AG04450 (cell line): ENCODE measurements around the gene ADGRG3. TPM values are rescaled to one million over a fixed set of nuclear protein-coding genes. Genes with fewer than 3 reads are reported as not detected.

ENCODE experiments used
- CTCF ChIA-PET: fragments of 300-600, 350-600 bp; formaldehyde crosslinking; extraction: SDS; loops from one replicate; lab custom pipeline; 2022; ENCODE audit warnings: antibody characterized with exemption, inconsistent platforms; lab: Charles Lee
- POLR2A ChIA-PET: fragments of 350-600 bp; formaldehyde crosslinking; extraction: SDS; loops from one replicate; lab custom pipeline; 2021; ENCODE audit warnings: antibody characterized with exemption, inconsistent platforms; lab: Yijun Ruan, JAX
- DNase-seq: peaks from one replicate; pipeline ENCODE4 v3.0.0-alpha.2; 2011; ENCODE audit warnings: low read depth, low spot score
- H3K27ac ChIP-seq: one replicate; pipeline ENCODE4 v1.5.1; 2012; ENCODE audit warnings: low read depth, low read length, control low read depth
- H3K27me3 ChIP-seq: one replicate; pipeline ENCODE4 v1.6.0; 2012; ENCODE audit warnings: low read length; ENCODE audit not compliant: control insufficient read depth, insufficient read depth
- H3K4me3 ChIP-seq: 2 replicates; pipeline ENCODE4 v1.5.1; 2011; ENCODE audit warnings: mild to moderate bottlenecking, low read depth, low read length, control low read depth
- H3K9me3 ChIP-seq: 2 replicates; pipeline ENCODE4 v1.5.1; 2012; ENCODE audit warnings: low read length; ENCODE audit not compliant: control insufficient read depth, insufficient read depth
- polyA plus RNA-seq: library from polyadenylated mRNA; depleted of rRNA; stranded (reverse); fragments of >200 nt; gene quantifications from 2 replicates; pipeline ENCODE4 v1.2.3, GENCODE V29; 2011; rRNA removed
- TF ChIP-seq, protein P1 (sequence below): IDR thresholded peaks from 2 replicates; pipeline ENCODE4 v1.5.1; 2011; ENCODE audit warnings: low read depth, low read length, control low read depth, inconsistent platforms

The ADGRG3 gene
- polyA plus RNA-seq, 1 experiment: not detected

DNA sequence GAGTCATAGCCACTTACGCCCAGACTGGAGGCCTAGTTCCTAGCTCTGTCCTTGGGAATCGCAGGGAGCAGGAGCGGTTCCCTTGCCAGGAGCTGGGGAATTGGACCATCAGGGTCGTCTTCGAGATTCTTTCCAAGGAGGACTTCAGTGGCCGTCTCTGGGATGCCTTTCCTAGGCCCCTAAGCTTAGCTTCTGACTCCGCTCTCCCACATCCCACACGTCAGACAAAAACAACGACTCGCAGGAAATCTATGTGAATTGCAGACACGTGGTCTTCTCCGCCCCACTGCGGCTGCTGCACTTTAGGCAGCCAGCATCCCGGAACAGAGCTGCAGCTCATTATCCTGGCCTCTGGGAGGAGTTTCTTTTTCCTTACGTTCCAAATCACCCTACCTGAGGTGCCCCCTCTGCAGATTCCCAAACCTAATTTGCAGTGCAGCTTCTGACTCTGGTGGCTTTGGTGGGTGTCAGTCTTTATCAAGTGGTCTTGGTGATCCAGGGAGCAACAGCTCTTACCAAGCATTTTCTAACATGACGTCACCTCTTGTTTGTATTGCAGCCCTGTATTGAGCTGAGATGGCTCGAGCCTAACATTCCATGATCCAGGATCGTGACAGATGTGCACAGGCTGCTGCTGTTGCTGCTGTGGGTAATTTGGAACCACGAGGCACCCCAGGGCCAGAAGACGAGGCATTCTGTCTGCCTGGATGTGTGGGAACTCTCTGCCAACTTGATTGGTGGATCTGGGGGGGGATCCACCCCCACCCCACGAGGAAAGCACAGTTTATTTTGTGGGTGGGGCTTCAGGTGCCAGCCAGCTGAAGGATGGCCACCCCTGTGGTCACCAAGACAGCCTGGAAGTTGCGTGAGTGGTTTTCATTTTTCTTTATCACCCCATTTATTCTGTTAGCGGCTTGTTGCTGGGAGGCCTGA lies 68.6 kb downstream of the ADGRG3 start:
- Histone ChIP-seq H3K9me3 (peaks cover 3% of the 10 kb centered on the region; the same call in 1 of the 2 replicates), H3K27me3 (no peaks in the 10 kb centered on the region), H3K27ac (peak overlapping the region; percentile 95), H3K4me3 (peak overlapping the region; percentile 94)
- ChIA-PET CTCF (interaction anchor here (0.9 to 2.9 kb wide), 8 partner anchors 20 to 275 kb away, joined by 3 to 17 read pairs (median 6); partner anchors contain the start of gene POLR2C), POLR2A (interaction anchor here (0.7 to 1.3 kb wide), 6 partner anchors 12 to 393 kb away, joined by 3 to 5 read pairs (median 3); partner anchors contain the start of gene CFAP20)
- TF ChIP-seq, protein P1, sequence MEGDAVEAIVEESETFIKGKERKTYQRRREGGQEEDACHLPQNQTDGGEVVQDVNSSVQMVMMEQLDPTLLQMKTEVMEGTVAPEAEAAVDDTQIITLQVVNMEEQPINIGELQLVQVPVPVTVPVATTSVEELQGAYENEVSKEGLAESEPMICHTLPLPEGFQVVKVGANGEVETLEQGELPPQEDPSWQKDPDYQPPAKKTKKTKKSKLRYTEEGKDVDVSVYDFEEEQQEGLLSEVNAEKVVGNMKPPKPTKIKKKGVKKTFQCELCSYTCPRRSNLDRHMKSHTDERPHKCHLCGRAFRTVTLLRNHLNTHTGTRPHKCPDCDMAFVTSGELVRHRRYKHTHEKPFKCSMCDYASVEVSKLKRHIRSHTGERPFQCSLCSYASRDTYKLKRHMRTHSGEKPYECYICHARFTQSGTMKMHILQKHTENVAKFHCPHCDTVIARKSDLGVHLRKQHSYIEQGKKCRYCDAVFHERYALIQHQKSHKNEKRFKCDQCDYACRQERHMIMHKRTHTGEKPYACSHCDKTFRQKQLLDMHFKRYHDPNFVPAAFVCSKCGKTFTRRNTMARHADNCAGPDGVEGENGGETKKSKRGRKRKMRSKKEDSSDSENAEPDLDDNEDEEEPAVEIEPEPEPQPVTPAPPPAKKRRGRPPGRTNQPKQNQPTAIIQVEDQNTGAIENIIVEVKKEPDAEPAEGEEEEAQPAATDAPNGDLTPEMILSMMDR: 0 out of 2 replicates have a peak, but pooled peaks have one; percentile 6
- DNase-seq: peak; percentile 71

DNA sequence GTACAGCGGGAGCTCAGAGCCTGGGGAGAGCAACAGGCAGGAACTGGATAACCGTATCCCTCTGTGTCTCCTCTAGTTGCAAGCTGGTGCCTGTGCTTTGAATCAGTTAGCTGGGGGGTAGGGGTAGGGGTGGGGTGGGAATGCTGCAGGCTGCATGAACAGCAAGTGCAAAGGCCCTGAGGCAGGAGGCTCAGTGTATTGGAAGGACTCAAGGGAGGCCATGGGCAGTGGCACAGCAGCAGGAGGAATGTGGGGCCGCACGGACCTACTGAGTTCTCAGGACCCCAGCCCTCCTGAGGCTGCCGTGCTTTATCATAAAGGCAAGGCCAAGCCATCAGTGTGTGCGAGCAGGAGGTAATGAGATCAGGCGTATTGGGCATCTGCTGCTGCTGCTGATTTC lies 70.7 kb downstream of the ADGRG3 start:
- H3K27me3 ChIP-seq: no peaks in the 10 kb centered on the region
- ChIA-PET POLR2A (no interaction called here), CTCF (no interaction called here)
- peaks cover 2% of the 10 kb centered on the region; the same call in 1 of the 2 replicates for H3K9me3 ChIP-seq
- no peak for DNase-seq
- no peak overlapping the region for H3K4me3 ChIP-seq
- no peak overlapping the region for H3K27ac ChIP-seq
- TF ChIP-seq, protein P1: no peak

Other genes with a start within 250 kb of the ADGRG3 start
- 48.6 and 49.7 TPM in 2 replicates for gene CIAPIN1, start 220.9 kb upstream of the ADGRG3 start, polyA plus RNA-seq
- 59.0 and 60.3 TPM in 2 replicates for gene COQ9, start 220.8 kb upstream of the ADGRG3 start, polyA plus RNA-seq
- gene POLR2C, start 205.6 kb upstream of the ADGRG3 start, polyA plus RNA-seq: 143 and 149 TPM in 2 replicates
- 12.5 and 15.9 TPM in 2 replicates for gene DOK4, start 181.8 kb upstream of the ADGRG3 start, polyA plus RNA-seq
- 7.1 and 8.3 TPM in 2 replicates for gene CCDC102A, start 131.7 kb upstream of the ADGRG3 start, polyA plus RNA-seq
- not detected in 2 replicates for gene ADGRG5, start 125.7 kb upstream of the ADGRG3 start, polyA plus RNA-seq
- gene ADGRG1, start 39.7 kb upstream of the ADGRG3 start, polyA plus RNA-seq: 1.6 and 2.1 TPM in 2 replicates
- not detected in 2 replicates for gene DRC7, start 26.5 kb downstream of the ADGRG3 start, polyA plus RNA-seq
- gene KATNB1, start 67.5 kb downstream of the ADGRG3 start, polyA plus RNA-seq: 10.7 and 15.1 TPM in 2 replicates
- 24.4 and 31.2 TPM in 2 replicates for gene KIFC3, start 134.2 kb downstream of the ADGRG3 start, polyA plus RNA-seq